Airway epithelial cell (primary cell): ENCODE results near the gene VSX1. TPM values are rescaled to one million over a fixed set of nuclear protein-coding genes. Genes with fewer than 3 reads are reported as not detected.

Experiments
- total RNA-seq: library from RNA; depleted of rRNA; stranded (reverse); fragments of >200 nt; gene quantifications from 2 replicates; pipeline ENCODE4 v1.2.3, GENCODE V29; 2015

VSX1 gene
- not detected in 2 replicates for total RNA-seq

DNA sequence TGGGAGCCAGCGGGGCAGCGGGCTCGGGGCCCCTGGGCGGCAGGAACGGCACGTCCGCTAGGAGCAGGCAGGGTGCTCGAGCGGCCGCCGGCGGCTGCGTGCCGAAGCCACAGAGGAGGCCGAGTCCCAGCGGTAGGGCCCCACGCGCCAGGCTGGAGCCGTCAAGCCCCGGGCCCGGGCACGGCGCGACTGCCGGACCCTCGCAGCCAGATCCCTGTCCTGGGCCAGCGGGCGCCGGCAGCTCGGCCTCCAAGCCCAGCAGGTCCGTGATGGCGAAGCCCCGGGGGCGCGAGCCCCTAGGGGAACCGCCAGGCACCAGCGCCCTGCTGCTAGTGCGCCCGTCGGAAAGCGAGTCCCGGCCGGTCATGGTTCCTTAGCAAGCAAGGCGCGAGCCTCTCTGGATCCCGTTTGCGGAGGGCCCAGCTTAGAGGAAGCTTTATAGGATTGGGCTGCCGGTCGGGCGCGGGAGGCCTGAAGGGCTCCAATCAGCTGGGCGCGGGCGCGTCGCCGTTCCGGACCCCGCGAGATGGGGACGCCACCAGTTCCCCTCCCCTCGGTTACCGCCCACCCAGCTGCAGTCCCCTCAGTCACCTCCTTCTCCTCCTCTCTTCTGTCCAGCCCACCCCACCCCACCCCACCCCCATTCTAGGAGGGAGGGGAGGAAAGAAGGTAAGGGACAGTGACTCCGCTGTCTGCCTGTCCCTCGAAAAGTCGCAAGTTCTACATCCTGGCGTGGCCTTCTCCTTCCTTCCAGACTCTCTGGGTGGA lies at the start of gene VSX1:
Gene VSX1, minus strand, starts transcription at position 412 of the 768 bp plus-strand sequence. Its CDS starts 45 bp downstream, at position 367.

DNA sequence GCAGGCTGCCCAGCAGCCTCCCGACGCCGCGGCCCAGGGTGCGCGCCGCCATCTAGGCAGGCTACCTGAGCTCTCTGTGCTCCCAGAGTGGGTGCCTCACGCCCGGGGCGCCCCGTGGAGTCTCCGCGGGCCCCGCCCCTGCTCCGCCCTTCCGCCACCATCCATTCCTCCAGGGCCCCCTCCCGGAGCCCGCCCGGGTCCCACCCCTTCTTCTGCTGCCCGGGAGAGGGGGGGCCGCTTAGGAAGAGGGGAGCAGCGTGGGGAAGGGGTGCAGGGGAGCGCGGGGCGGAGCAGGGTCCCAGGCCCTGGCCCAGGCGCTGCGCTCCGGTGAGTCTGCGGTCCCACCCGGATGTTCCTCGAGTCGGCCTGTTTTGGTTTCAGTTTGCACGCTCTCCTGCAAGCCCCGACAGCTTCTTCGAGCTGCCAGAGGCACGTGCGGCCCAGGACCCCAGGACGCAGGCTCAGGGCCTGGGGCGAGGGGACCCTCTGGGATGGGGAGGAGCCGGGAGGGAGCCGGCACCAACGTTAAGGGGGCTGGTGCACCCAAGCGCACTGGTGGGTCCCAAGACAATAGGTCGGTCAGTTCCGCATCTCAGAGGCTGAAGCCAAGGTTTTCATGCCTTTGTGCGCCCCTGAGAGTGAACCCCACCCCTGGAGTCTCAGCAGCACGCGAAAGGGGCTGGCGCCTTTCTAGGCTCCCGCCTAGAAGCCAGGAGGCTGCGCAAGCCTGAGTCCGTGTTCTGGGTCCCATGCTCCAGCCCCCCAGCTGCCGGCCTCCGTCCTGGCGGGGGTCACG lies 23.7 kb downstream of the VSX1 start, which contains the start of gene ACSS1:
Gene ACSS1, minus strand, starts transcription at position 89 of the 796 bp plus-strand sequence. Its CDS starts 37 bp downstream, at position 52.

Other genes starting within 250 kb of the VSX1 start
- gene CST7, start 132.9 kb downstream of the VSX1 start, total RNA-seq = not detected in 2 replicates
- gene APMAP, start 89.4 kb downstream of the VSX1 start, total RNA-seq = 75.8 and 82.4 TPM in 2 replicates
- 1.3 and 2.8 TPM in 2 replicates for gene ACSS1, start 24.0 kb downstream of the VSX1 start, total RNA-seq
- 58.2 and 68.3 TPM in 2 replicates for gene ENTPD6, start 113.6 kb upstream of the VSX1 start, total RNA-seq
- gene PYGB, start 165.9 kb upstream of the VSX1 start, total RNA-seq = 234 and 278 TPM in 2 replicates